Measurements from ENCODE around the gene TACO1. TPM values are rescaled to one million over a fixed set of nuclear protein-coding genes. Genes with fewer than 3 reads are reported as not detected.

TACO1 gene
- total RNA-seq, 1 donor from 2014 or later, result 6.2 TPM

DNA sequence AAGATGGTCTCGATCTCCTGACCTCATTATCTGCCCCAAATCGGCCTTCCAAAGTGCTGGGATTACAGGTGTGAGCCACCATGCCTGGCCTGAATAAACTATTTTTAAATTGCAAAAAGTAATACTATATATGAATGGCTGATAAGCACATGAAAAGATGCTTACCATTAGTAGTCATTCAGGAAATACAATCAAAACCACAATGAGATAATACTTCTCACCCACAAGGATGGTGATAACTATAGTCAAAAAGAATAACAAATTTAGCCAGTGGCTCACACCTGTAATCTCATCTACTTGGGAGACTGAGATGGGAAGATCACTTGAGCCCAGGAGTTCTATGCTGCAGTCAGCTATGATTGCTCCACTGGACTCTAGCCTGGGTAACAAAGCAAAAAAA lies 2.4 kb upstream of the TACO1 start:
- TF ChIP-seq, protein P1, sequence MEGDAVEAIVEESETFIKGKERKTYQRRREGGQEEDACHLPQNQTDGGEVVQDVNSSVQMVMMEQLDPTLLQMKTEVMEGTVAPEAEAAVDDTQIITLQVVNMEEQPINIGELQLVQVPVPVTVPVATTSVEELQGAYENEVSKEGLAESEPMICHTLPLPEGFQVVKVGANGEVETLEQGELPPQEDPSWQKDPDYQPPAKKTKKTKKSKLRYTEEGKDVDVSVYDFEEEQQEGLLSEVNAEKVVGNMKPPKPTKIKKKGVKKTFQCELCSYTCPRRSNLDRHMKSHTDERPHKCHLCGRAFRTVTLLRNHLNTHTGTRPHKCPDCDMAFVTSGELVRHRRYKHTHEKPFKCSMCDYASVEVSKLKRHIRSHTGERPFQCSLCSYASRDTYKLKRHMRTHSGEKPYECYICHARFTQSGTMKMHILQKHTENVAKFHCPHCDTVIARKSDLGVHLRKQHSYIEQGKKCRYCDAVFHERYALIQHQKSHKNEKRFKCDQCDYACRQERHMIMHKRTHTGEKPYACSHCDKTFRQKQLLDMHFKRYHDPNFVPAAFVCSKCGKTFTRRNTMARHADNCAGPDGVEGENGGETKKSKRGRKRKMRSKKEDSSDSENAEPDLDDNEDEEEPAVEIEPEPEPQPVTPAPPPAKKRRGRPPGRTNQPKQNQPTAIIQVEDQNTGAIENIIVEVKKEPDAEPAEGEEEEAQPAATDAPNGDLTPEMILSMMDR (IDR thresholded peaks at IDR 0.05), result no peak
- H3K27ac ChIP-seq, result no peak overlapping the region
- DNase-seq (ENCODE audit: low spot score in 2 of 2), result no peak

DNA sequence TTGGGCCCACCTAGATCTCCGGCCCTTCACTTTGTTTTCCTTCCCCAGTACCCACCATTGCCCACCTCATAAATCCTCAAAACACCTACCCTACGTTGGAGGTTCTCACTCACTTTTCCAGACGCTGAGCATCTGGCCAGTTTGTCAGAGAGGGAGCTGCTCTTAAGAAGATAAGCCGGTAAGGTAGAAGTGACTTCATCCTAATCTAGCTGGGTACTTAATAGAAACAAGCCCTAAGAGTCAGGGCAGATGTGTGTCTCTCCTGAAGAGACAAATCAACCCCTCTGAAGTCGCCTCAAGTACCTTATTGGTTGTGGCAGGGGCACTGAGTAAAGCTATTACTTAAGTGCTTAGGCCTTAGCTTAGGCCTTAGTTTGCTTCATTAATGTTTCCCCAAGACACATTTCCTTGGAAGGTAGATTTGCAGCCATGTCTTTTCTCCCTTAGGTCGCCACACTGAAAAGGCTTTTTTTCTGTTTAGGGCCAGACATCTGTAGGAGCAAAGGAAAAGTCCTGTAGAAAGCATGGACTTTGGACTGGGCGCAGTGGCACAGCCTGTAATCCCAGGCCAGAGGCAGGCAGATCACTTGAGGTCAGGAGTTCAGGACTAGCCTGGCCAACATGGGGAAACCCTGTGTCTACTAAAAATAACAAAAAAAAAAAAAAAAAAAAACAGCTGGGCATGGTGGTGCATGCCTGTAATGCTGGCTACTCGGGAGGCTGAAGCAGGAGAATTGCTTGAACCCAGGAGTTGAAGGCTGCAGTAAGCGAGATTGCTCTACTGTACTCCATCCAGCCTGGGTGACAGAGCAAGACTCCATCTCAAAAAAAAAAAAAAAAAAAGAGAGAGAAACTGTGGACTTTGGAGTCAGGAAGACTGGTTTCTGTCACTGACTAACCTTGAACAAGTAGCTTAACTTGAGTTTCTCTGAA lies 1.0 kb downstream of the TACO1 start:
- Histone ChIP-seq H3K4me1 (peaks cover 3 to 9% of the 10 kb centered on the region in 2 donors), H3K27ac (peak overlapping the region; percentile 79 to 91), H3K27me3 (no peaks in the 10 kb centered on the region), H3K9me3 (no peaks in the 10 kb centered on the region), H3K36me3 (peaks cover 19 to 21% of the 10 kb centered on the region in 2 donors), H3K4me3 (peak overlapping the region; percentile 87 to 95)
- TF ChIP-seq, protein P1 (IDR thresholded peaks at IDR 0.05), result no peak
- no peak for DNase-seq (ENCODE audit: low spot score in 2 of 2)
- intact Hi-C loops (cut with DNase I), result no loop called here

More for the DNA sequence above, 2.4 kb upstream of the TACO1 start:
- intact Hi-C loops (cut with DNase I), result no loop called here
- no peaks in the 10 kb centered on the region for H3K27me3 ChIP-seq
- no peak overlapping the region for H3K4me3 ChIP-seq
- H3K4me1 ChIP-seq, result peaks cover 3 to 9% of the 10 kb centered on the region in 2 donors
- H3K36me3 ChIP-seq, result no peaks in the 10 kb centered on the region
- no peaks in the 10 kb centered on the region for H3K9me3 ChIP-seq

DNA sequence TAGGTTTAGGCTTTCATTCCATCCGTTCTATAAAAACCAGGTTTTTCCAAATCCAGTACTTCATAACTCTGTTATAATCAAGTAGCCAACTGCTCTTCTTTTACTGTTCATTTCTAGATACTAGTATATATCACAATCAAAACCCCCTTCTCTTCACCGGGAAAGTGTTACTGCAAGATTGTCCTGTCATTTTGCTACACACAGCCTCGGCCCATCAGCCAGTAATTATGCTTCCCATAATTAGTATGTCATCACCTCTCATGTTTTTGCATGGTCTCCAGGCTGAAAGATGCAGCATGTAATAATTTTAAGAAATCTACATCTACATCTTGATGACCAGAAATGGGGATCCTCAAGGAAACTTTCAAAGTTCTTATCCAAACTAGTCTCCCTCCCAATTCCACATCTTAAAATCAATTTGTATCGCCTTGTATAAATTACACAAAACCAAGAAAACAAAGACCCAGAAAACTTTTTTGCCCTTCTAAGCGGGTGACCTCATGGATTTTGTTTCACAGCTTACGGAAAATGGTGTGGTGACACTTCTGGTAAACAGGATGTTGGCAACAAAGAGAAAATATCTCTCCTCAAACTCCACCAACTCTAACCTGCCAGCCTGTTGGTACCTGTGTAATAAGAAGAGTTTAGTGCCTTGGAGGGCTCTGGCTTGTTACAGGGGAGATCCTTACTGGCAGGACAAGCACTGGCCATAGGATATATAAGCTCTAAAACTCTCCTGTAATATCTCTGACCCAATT lies 9.3 kb downstream of the TACO1 start:
- TF ChIP-seq, protein P1 (IDR thresholded peaks at IDR 0.05), result no peak
- no peak for DNase-seq (ENCODE audit: low spot score in 2 of 2)
- Histone ChIP-seq H3K9me3 (no peaks in the 10 kb centered on the region), H3K36me3 (peaks cover 32 to 46% of the 10 kb centered on the region in 2 donors), H3K27ac (no peak overlapping the region), H3K27me3 (no peaks in the 10 kb centered on the region), H3K4me3 (no peak overlapping the region), H3K4me1 (no peaks in the 10 kb centered on the region)
- intact Hi-C loops (cut with DNase I), result no loop called here

DNA sequence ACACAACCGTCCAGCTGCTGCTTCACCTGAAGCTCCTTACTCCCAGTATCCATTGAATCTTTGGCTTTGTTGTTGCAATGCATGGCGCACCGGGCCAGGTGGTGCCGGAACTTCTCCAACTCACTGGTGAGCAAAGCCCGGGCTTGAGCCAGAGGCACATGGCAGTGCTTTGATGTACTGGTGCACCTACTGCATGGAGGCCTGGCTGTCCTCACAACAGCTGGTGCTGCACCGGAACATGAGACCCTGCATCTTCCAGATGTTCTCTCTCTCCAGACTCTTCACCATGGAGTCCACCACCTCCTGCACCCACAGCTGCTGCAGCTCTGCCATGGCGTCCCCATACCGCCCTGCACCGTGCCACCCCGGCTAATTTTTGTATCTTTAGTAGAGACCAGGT lies 10.2 kb downstream of the TACO1 start:
- TF ChIP-seq, protein P1 (IDR thresholded peaks at IDR 0.05), result no peak
- DNase-seq (ENCODE audit: low spot score in 2 of 2), result no peak
- peaks cover 23 to 38% of the 10 kb centered on the region in 2 donors for H3K36me3 ChIP-seq
- H3K4me1 ChIP-seq, result no peaks in the 10 kb centered on the region
- intact Hi-C loops (cut with DNase I), result no loop called here
- H3K27me3 ChIP-seq, result no peaks in the 10 kb centered on the region
- no peak overlapping the region for H3K4me3 ChIP-seq
- H3K27ac ChIP-seq, result no peak overlapping the region
- no peaks in the 10 kb centered on the region for H3K9me3 ChIP-seq

DNA sequence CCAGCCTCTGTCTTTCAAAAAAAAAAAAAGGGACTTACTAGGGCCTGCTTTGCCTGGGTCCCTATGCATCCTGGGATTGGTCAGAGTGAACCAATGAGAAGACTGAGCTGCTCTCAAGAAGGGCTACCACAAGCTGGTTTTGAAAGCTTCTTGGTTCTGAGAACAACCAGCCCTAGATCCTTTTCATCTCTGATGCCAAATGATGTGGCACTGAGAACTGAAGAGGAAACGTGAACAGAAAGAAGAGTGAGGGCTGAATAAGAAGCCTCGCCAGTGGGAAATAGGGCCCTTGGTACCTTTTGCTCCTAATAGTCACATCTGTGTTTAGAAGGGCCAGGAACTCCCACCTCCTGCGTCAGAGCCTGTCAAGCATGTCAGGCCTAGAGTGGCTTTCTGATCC lies 10.7 kb downstream of the TACO1 start:
- TF ChIP-seq, protein P1 (IDR thresholded peaks at IDR 0.05), result no peak
- no peak for DNase-seq (ENCODE audit: low spot score in 2 of 2)
- H3K27me3 ChIP-seq, result no peaks in the 10 kb centered on the region
- peaks cover 18 to 33% of the 10 kb centered on the region in 2 donors for H3K36me3 ChIP-seq
- intact Hi-C loops (cut with DNase I), result no loop called here
- no peak overlapping the region for H3K27ac ChIP-seq
- H3K4me3 ChIP-seq, result no peak overlapping the region
- H3K9me3 ChIP-seq, result no peaks in the 10 kb centered on the region
- no peaks in the 10 kb centered on the region for H3K4me1 ChIP-seq
